PC-9 (cell line): ENCODE measurements around the gene CIITA.

Source experiments
- CTCF ChIP-seq: fragments of 200-600 bp; sonication (generic); conservative IDR thresholded peaks from 2 replicates; pipeline ENCODE4 v1.6.1; 2017; ENCODE audit warnings: mixed run types, antibody characterized with exemption, mild to moderate bottlenecking, moderate library complexity
- EZH2 ChIP-seq: fragments of 200-600 bp; sonication (generic); IDR thresholded peaks from 2 replicates; pipeline ENCODE4 v1.8.0; 2017; ENCODE audit warnings: antibody characterized with exemption, low read depth

GRCh38 chr16:10966129-10966528 lies 89.1 kb downstream of the CIITA start:
- TF ChIP-seq CTCF (no peak), EZH2 (no peak)
